Measurements from ENCODE around the gene GUCA2A. TPM values are rescaled to one million over a fixed set of nuclear protein-coding genes. Genes with fewer than 3 reads are reported as not detected.

Gene GUCA2A
- total RNA-seq, 1 donor from 2014 or later, result not detected

DNA sequence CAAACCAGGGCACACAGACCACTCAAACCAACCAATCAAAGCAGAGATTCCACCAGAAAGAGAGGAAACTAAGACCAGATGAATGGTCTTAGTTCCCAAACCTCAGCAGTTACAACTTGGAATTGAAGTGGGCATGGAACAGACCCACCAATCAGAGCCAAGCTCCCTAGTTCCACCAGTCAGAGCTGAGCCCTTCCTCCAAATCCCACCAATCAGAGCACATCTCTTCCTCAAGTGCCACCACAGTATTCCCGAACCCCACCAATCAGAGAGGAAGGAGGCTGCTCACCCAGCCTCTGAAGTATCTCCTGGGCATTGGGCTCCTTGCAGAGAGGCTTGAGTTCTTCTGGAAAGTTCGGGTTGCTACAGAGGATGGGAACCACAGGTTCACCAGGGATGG is 1.4 kb downstream of the GUCA2A start:
- no peak for ATAC-seq
- intact Hi-C loops (cut with DNase I), result no loop called here
- DNase-seq (ENCODE audit: low spot score), result no peak

DNA sequence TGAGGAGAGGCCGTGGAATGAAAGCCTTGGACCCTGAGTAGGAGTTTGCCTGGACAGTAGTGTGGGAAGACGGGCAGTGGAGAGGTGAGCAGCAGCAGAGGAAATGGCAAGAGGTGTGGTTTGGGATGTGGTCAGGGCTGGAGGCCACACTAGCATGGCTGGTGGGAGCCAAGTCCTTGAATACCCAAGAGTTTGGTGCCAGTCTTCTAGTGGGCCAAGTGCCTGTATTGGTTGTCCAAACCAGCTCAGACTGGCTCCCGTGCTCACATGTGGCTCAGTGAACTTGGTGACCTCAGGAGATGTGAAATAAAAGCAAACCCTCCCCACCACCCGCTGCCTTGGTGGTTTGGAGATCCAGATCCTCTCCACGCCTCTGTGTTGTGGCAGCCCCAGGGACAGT is 2.4 kb downstream of the GUCA2A start:
- no peak for DNase-seq (ENCODE audit: low spot score)
- intact Hi-C loops (cut with DNase I), result no loop called here
- no peak for ATAC-seq

DNA sequence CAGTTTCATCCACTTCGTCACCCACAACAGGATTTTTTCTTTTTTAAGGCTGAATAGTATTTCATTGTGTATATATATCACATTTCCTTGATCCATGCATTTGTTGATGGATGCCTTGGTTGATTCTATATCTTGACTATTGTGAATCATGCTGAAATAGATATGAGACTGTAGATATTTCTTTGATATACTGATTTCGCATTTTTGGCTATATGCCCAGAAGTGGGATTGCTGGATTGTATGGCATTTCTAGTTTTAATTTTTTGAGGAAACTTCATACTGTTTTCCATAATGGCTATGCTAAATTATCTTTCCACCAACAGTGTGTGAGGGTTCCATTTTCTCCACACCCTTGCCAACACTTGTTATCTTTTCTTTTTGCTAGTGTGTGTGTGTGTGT is 6.4 kb downstream of the GUCA2A start:
- DNase-seq (ENCODE audit: low spot score) (no peak), ATAC-seq (no peak)
- intact Hi-C loops (cut with DNase I), result no loop called here

DNA sequence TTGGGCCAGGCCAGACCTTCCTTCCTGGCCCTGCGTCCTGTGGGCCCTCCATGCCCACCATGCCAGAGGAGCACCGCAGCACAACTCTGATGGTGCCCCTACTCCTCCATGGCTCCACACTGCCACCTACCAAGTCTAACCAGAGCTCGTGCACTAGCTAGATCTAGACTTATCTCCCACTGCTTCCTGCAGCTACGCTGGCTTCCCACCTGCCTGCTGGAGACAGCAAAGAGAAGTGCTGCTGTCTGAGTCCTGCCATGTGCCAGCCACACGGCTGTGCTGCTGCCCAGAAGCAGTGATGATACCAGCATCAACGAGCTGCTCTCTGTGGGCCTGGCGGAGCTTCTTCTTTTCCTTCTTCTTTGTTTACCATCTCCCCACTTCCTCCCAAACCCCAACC is 6.9 kb downstream of the GUCA2A start:
- intact Hi-C loops (cut with DNase I), result no loop called here
- DNase-seq (ENCODE audit: low spot score), result no peak
- ATAC-seq, result no peak

DNA sequence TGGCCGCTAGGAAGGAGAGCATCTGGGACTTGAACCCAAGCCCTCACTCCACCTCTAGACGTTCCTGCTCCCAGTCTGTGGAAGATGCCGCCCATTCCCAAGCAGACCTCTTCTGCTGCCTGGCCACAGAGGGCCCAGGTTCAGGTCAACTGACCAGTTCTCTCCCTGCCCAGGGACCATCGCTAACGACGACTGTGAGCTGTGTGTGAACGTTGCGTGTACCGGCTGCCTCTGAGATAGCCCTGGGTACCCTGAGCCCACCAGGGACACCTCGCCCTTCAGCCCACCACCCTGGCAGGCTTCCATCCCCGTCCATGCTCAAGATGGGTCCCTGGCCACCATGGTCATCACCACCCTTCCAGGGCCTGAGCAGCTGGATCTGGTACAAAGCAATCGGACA is 9.2 kb downstream of the GUCA2A start:
- DNase-seq (ENCODE audit: low spot score) (no peak), ATAC-seq (no peak)
- intact Hi-C loops (cut with DNase I), result no loop called here

DNA sequence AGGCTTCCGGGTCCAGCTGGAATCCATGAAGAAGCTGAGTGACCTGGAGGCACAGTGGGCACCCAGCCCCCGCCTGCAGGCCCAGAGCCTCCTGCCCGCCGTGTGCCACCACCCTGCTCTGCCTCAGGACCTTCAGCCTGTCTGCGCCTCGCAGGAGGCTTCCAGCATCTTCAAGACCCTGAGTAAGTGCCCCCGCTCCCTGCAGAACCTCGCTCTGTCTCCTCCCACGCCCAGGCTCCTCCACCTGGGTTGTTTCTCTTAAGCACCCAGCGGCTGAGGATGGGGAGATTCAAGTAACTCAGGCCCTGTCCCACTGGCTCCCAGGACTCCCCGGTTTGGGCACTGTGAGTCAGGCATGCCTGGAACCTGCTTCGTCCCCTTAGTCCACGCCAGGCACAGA is 9.9 kb downstream of the GUCA2A start:
- ATAC-seq (no peak), DNase-seq (ENCODE audit: low spot score) (no peak)
- intact Hi-C loops (cut with DNase I), result no loop called here

DNA sequence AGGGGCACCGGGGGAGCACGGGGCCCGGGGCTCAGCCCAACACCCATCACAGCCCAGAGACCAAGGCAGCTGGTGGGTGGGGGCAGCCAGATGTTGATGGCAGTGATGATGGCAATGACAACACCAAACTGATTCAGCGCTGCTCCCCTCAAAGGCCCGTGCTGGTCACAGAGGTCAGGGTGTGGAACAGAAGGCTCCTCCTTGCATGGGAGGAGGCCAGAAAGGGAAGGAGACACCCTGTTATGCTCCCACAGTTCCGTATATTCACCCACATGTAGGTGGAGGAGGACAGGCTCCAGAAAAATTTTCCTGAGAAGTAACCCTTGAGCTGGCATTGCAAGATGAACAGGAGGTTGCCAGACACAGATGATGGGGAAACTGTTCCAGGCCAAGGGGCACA is 10.9 kb downstream of the GUCA2A start:
- DNase-seq (ENCODE audit: low spot score), result no peak
- ATAC-seq, result no peak
- intact Hi-C loops (cut with DNase I), result no loop called here

DNA sequence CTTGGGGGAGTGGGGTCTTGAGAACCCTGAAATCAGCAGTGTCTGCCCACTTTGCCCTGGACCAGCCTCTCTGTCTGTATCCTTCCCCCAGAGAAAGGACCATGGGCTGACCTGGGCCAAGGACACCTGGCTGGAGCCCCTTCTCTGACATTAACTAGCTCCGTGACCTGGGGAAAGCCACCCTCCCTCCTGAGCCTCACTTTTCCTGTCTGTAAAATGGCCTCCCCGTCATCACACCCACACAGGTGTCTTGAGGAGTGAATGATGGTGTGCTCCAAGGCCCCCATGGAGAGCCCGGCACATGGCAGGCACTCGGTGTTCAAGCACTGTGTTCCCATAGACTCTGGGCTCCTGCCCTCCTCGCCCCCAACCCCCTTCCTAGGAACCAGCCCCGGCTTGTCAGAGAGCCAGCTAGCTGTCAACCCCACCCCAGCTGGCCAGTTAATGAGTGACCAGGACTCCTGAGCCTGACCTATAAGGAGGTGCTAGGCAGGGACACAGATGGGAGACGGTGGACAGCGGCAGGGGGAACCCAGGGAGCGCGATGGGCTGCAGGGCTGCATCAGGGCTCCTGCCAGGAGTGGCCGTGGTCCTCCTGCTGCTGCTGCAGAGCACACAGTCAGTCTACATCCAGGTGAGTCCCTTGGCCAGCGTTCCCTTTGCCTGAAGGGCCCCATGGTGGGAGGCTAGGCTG is 11.5 kb downstream of the GUCA2A start, which contains the start of gene GUCA2B:
TSS of gene GUCA2B (plus strand) at position 504 of the 694 bp plus-strand sequence. CDS start at position 545, 41 bp downstream.
- DNase-seq (ENCODE audit: low spot score), result no peak
- intact Hi-C loops (cut with DNase I), result no loop called here
- ATAC-seq, result no peak

DNA sequence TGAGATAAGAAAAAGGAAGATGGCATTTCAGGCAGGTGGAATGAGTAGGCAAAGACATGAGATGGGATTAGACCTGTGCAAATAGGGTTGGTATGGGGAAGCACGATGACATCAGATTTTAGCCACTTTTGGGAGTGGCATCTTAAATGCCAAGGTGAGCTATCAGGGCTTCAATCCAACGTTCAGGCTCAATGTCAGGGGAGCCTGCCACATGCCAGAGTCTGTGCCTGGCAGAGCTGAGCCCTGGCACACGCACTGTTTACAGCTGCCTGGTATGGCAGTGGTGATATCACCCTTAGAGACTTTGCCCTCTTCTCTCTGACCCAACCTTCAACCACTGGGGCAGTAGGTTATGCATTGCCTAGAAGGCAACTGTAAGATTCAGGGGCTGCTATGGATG is 12.4 kb downstream of the GUCA2A start:
- DNase-seq (ENCODE audit: low spot score), result no peak
- intact Hi-C loops (cut with DNase I), result no loop called here
- no peak for ATAC-seq

DNA sequence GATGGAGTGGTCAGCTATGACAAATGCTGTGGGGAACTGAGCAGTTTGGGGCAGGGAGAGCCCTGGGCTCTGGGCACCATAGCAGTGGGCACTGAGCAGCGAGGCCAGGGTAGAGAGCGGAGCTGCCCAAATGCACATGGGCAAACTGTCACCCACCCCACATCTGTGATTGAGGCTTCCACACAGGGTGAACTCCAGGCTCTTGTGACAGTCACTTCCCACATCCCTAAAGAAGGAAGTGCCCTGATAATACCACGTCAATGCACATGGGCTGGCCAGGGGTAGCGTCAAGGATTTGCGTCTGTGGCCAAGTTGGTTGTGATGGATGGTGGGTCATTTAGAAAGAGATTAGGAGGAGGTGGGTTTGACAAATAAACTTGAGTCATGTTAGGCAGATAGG is 13.9 kb downstream of the GUCA2A start:
- ATAC-seq, result no peak
- intact Hi-C loops (cut with DNase I), result no loop called here
- DNase-seq (ENCODE audit: low spot score), result no peak

DNA sequence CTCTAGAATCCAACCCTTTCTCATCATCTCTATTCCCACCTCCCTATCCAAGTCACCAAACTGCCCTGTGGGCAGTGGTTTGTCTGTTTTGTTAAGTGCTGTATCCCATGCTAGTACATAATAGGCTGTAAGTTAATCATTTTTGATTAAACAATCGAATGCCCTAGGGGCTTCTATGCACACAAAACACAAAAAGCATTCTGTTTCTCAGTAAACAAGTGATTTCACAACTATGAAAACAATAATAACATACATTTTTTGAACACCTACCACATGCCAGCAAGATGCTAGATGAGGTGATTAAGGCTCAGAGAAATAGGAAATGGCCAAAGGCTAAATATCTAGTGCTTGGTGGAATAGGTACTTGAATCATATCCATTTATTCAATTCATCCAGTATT is 16.4 kb downstream of the GUCA2A start:
- DNase-seq (ENCODE audit: low spot score), result no peak

DNA sequence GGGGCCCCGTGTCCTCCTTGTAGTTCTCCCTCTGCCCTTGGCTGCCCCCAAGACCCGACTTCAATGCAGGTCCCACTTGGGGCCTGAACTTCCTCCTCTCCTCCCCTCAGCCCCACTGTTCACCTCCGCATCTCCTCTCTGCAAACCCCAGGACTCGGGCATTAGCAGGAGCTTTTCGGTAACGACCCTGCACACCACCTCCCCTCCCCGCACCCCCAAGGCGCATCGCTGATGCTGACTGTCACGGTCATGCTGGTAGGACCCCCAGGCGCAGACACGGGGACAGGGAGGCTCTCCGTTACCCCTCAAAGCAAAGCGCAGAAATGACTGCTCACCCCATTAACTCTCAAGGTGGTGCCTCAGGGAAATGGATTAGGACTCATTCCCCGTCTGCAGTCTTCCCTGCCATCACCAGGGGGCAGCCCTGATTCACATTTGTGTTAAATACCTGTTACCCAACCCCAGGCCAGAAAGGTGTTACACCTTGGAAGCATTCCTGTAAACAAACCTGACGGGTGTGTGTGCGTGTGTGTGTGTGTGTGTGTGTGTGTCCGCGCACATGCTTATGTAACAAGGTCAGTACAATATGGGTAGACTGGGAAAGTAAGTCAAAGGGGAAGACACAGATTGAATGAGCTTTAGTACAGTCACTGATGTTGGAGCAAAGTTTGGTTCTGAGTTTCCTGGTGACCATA is 17.8 kb downstream of the GUCA2A start:
- intact Hi-C loops (cut with DNase I), result no loop called here
- DNase-seq (ENCODE audit: low spot score) (peak; percentile 76), ATAC-seq (peak; percentile 52)

More for the DNA sequence above, 16.4 kb downstream of the GUCA2A start:
- no peak for ATAC-seq
- intact Hi-C loops (cut with DNase I), result no loop called here

DNA sequence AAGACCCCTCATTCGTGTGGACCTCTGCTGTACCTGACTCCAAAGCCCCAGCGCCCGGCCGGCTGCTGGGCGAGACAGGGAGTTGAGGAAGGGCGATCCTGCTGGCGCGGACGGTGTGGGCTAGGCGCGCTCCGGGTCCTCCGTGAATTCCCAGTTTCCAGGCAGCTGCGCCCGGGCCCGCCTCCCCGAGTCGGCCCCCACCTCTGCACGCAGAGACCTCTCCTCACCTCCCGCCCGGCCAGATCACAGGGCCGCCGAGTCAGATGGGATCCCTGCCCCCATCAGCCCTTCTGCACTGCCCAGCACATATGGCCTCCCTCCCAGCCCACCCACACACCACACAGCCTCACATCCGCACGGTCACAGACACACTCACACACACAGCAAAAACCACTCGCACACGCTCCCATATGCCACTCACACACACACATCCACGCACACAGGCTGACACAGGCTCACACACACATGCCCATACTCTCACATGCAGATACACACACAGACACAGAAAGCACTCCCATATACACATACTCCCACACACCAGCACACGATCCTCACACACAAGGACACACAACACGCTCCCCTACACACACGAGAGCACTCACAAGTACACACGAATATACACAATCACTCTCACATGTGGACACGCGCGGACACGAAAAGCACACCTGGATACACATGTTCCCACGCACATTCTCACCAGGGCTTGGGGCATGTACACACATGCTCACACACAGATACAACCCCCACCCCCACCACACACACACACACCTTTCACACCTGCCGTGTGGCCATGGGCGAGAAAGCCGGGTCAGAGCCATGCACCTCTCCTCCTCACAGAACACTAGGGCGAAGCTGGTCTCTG is 18.6 kb downstream of the GUCA2A start:
- intact Hi-C loops (cut with DNase I), result no loop called here
- no peak for DNase-seq (ENCODE audit: low spot score)

DNA sequence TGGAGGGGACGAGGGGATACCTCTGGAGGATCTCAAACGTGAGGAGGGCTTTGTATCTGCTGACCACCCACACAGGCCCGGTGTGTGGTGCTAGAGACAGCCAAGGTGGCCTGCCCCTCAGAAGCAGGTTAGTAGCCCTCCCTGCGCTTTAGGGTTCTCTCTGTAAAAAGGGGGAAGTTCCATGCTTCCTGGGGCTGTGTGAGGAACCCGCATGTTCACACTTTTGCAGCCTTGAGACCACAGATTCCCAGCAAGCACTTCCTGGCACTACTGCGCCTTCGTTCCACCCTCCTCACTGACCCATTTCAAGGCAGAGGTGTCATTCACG is 19.2 kb downstream of the GUCA2A start:
- intact Hi-C loops (cut with DNase I), result no loop called here
- no peak for ATAC-seq
- DNase-seq (ENCODE audit: low spot score), result no peak

More for the DNA sequence above, 18.6 kb downstream of the GUCA2A start:
- no peak for ATAC-seq

DNA sequence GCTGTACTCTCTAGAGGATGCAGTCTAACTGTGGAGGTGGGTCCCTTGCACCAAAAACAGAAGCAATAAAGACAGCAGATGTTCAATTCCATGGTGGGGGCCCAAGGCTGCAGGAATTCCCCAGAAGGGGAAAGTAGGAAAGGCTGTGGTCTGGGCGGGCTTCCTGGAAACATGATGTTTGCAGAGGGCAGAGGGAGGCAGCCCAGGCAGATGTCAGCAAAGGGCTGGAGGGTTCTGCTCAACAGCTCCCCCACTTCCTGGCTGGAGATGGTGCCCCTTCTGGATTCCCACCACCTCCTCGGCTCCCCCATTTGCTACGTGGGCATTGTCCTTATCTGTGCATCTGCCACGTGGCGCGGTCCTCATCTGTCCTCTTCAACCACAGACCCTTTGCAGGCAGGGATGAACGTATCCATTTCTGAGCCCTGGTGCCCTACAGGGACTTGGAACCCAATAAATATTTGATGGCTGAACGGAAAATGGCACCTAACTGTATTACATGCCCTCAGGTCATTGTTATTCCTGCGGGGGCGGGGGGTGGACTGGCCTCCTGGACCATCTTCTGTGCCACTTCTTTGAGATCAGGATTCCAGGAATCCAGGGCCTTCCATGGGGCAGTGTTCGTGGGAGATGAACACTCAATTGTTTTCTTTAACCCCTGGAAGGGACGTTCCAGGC is 19.7 kb downstream of the GUCA2A start:
- intact Hi-C loops (cut with DNase I), result no loop called here
- no peak for DNase-seq (ENCODE audit: low spot score)
- ATAC-seq, result no peak

DNA sequence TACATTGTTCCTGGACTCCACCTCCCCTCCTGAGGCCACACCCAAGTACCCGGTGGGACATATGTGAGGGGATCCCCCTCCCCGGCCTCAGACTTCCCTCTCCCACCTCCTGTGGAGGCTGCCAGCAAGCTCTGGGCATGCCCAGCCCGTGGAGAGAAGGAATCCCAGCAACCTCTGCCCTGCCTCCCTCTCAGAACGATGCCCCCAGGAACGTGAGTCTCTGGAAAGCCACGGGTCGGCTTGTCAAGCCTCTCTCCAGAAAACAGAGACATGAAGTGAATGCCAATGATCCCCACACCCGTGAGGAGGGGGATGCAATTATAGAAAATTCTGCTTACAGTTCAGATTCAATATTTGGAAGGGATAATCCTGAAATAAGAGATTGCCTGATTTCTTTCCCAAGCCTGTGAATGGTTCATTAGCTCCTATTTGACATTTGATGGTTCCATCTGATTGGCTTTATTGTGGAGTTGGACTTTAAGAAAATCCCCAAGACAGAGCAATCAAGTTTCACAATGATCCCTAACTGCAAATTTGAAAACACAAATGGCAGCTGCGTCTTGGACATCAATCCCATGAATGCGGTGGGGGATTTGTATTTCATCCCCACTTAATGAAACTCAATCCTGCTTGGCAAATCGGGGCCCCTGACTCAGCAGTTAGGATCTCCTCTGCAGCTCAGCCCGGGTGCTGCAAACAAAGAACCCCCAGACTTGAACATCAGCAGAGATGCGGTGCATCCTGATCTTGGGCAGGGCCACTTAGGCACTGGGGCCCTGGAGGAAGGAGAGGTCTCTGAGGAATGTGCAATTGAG is 20.4 kb downstream of the GUCA2A start:
- intact Hi-C loops (cut with DNase I), result no loop called here
- DNase-seq (ENCODE audit: low spot score) (no peak), ATAC-seq (no peak)

DNA sequence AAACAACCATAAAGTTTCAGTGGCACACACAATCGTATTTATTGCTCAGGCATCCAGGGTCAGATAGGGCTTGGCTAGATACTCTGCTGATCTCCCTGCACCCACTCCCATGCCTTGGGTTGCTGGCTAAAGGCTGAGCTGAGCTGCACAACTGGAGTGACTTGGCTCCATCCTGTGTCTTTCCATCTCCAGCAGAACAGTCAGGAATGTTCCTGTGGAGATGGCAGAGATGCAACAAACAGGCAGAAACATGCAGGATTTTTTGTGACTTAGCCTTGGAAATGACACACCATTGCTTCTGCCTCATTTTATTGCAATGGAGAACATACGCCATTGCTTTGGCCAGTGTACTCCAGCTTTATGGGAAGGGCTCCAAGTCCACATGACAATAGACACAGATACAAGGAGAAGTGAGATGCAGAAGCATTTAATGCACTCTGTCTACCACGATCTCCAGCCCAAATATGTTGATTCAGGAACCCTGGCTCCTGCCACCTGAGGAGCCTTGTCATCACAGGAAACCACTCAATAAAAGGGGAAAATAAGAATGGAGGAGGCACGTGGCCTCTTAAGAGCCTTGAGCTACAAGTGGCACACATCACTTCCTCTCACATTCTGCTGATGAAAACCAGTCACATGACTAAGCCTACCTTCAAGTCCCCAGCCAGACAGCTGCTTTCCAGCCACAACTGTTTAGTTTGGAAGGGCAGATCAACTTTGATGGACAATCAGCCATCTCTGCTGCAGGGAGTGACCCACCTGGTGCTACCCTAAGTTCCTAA is 21.5 kb downstream of the GUCA2A start:
- intact Hi-C loops (cut with DNase I), result no loop called here
- no peak for DNase-seq (ENCODE audit: low spot score)
- ATAC-seq, result no peak

DNA sequence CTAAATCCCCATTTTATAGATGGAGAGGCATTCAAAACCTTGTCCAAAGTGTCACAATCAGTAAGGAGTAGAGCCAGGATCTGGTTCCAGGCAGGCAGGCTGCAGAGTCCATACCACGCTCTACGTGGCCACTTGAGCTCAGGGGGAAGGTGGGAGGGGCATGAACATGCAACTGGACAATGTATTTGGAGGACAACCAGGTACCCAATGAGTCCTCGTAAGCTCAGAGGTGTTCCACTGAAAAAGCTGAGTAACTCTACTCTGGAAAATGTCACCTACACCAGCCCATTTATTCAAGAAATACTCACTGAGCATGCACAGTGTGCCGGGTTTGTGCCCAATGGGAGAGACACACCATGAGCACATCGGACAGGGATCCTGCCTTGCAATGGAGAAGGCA is 22.6 kb downstream of the GUCA2A start:
- intact Hi-C loops (cut with DNase I), result no loop called here
- DNase-seq (ENCODE audit: low spot score), result no peak
- no peak for ATAC-seq

Measured in sciatic nerve (tissue), 2 donors.